HEK293 (cell line): Measurements from ENCODE around the gene IRAK3.
A peak's percentile ranks its signal among the peaks of the same experiment; 100 is the strongest.

Experiments
- CTCF ChIA-PET: fragments of 350-600 bp; formaldehyde crosslinking; extraction: SDS; loops from one replicate; lab custom pipeline; 2021; ENCODE audit warnings: antibody characterized with exemption; lab: Yijun Ruan, JAX
- POLR2A ChIA-PET: fragments of 300-600 bp; formaldehyde crosslinking; extraction: SDS; loops from one replicate; lab custom pipeline; 2020; ENCODE audit warnings: antibody characterized with exemption, inconsistent platforms; lab: Yijun Ruan, JAX
- H3K27ac ChIP-seq: fragments of 200-500 bp; sonication (Bioruptor generic); 2 replicates; pipeline ENCODE4 v1.5.1; 2014; ENCODE audit warnings: low read depth, low read length, control low read depth, inconsistent platforms; ENCODE audit errors: extremely low read depth
- H3K36me3 ChIP-seq, 2 experiments: fragments of 200-500 bp in 1 of 2; sonication (Bioruptor generic) in 1 of 2; 1 replicate in 1 of 2; 2 replicates in 1 of 2; pipeline ENCODE4 v1.5.1; 2014 to 2017; ENCODE audit warnings: inconsistent platforms in 2 of 2, low read length in 2 of 2; ENCODE audit not compliant: control insufficient read depth in 2 of 2, insufficient read depth in 1 of 2
- H3K4me1 ChIP-seq: fragments of 200-500 bp; sonication (Bioruptor generic); 2 replicates; pipeline ENCODE4 v1.5.1; 2014; ENCODE audit warnings: mild to moderate bottlenecking, low read length, inconsistent platforms; ENCODE audit not compliant: control insufficient read depth, insufficient read depth
- H3K4me3 ChIP-seq: 2 replicates; pipeline ENCODE4 v1.5.1; 2011; ENCODE audit warnings: low read depth, mild to moderate bottlenecking, control low read depth, low read length, moderate library complexity
- H3K9me3 ChIP-seq: fragments of 200-500 bp; sonication (Bioruptor generic); 2 replicates; pipeline ENCODE4 v1.5.1; 2014; ENCODE audit warnings: low read depth, low read length, inconsistent platforms; ENCODE audit not compliant: control insufficient read depth, insufficient read depth
- BCL6B ChIP-seq: fragments of 450-650 bp; formaldehyde crosslinking; IDR thresholded peaks from 2 replicates; pipeline ENCODE4 v1.5.1; 2017; ENCODE audit warnings: missing biosample characterization, missing genetic modification characterization
- CTCF ChIP-seq: fragments of 450-650 bp; formaldehyde crosslinking; IDR thresholded peaks from 2 replicates; pipeline ENCODE4 v1.5.1; 2016; ENCODE audit warnings: missing biosample characterization, missing genetic modification characterization
- GLIS2 ChIP-seq: fragments of 450-650 bp; formaldehyde crosslinking; IDR thresholded peaks from 2 replicates; pipeline ENCODE4 v1.5.1; 2016; ENCODE audit warnings: missing biosample characterization, missing genetic modification characterization
- IKZF3 ChIP-seq: fragments of 450-650 bp; IDR thresholded peaks from 2 replicates; pipeline ENCODE4 v1.5.0; 2018; ENCODE audit warnings: missing biosample characterization, mild to moderate bottlenecking, missing genetic modification characterization, moderate library complexity
- MZF1 ChIP-seq: fragments of 450-650 bp; formaldehyde crosslinking; IDR thresholded peaks from 2 replicates; pipeline ENCODE4 v1.5.1; 2017; ENCODE audit warnings: missing biosample characterization, missing genetic modification characterization, borderline replicate concordance
- PBX3 ChIP-seq: sonication (generic); formaldehyde crosslinking; IDR thresholded peaks from 2 replicates; pipeline ENCODE4 v1.8.1; 2022; ENCODE audit warnings: mild to moderate bottlenecking, moderate library complexity, missing genetic modification reagents
- PRDM1 ChIP-seq: fragments of 450-650 bp; formaldehyde crosslinking; IDR thresholded peaks from 2 replicates; pipeline ENCODE4; 2016; ENCODE audit warnings: missing biosample characterization, missing genetic modification characterization
- REPIN1 ChIP-seq: fragments of 450-650 bp; formaldehyde crosslinking; IDR thresholded peaks from 2 replicates; pipeline ENCODE4 v1.5.1; 2017; ENCODE audit warnings: missing biosample characterization, missing genetic modification characterization, low read depth
- SP3 ChIP-seq: fragments of 450-650 bp; formaldehyde crosslinking; IDR thresholded peaks from 2 replicates; pipeline ENCODE4 v1.5.1; 2016; ENCODE audit warnings: missing biosample characterization, missing genetic modification characterization
- ZBTB11 ChIP-seq: fragments of 450-650 bp; formaldehyde crosslinking; conservative IDR thresholded peaks from 2 replicates; pipeline ENCODE4 v1.5.1; 2016; ENCODE audit warnings: low read depth, missing biosample characterization, missing genetic modification characterization
- ZFP37 ChIP-seq: fragments of 450-650 bp; formaldehyde crosslinking; IDR thresholded peaks from 2 replicates; pipeline ENCODE4 v1.5.1; 2016; ENCODE audit warnings: missing biosample characterization, missing genetic modification characterization
- ZNF132 ChIP-seq: fragments of 450-650 bp; formaldehyde crosslinking; IDR thresholded peaks from 2 replicates; pipeline ENCODE4 v1.5.1; 2017; ENCODE audit warnings: missing biosample characterization, missing genetic modification characterization, borderline replicate concordance
- ZNF214 ChIP-seq: fragments of 450-650 bp; formaldehyde crosslinking; IDR thresholded peaks from 2 replicates; pipeline ENCODE4 v1.5.1; 2017; ENCODE audit warnings: missing biosample characterization, mild to moderate bottlenecking, missing genetic modification characterization, borderline replicate concordance
- ZNF394 ChIP-seq: fragments of 450-650 bp; formaldehyde crosslinking; IDR thresholded peaks from 2 replicates; pipeline ENCODE4 v1.5.1; 2016; ENCODE audit warnings: missing biosample characterization, missing genetic modification characterization, mild to moderate bottlenecking, moderate library complexity, borderline replicate concordance
- ZNF510 ChIP-seq: fragments of 450-650 bp; formaldehyde crosslinking; IDR thresholded peaks from 2 replicates; pipeline ENCODE4 v1.5.1; 2018; ENCODE audit warnings: mild to moderate bottlenecking, missing genetic modification characterization, missing biosample characterization; ENCODE audit not compliant: insufficient replicate concordance
- ZNF529 ChIP-seq: fragments of 450-650 bp; formaldehyde crosslinking; IDR thresholded peaks from 2 replicates; pipeline ENCODE4 v1.5.1; 2017; ENCODE audit warnings: missing genetic modification characterization, missing biosample characterization; ENCODE audit not compliant: insufficient replicate concordance
- ZNF544 ChIP-seq: fragments of 450-650 bp; formaldehyde crosslinking; IDR thresholded peaks from 2 replicates; pipeline ENCODE4 v1.5.0; 2017; ENCODE audit warnings: missing biosample characterization, missing genetic modification characterization
- ZNF600 ChIP-seq: fragments of 450-650 bp; formaldehyde crosslinking; IDR thresholded peaks from 2 replicates; pipeline ENCODE4 v1.5.1; 2016; ENCODE audit warnings: missing biosample characterization, missing genetic modification characterization
- ZNF629 ChIP-seq: fragments of 450-650 bp; formaldehyde crosslinking; IDR thresholded peaks from 2 replicates; pipeline ENCODE4 v1.5.1; 2017; ENCODE audit warnings: missing biosample characterization, missing genetic modification characterization
- ZNF639 ChIP-seq: fragments of 450-650 bp; formaldehyde crosslinking; IDR thresholded peaks from 2 replicates; pipeline ENCODE4 v1.5.1; 2016; ENCODE audit warnings: missing biosample characterization, missing genetic modification characterization
- ZNF654 ChIP-seq: fragments of 450-650 bp; formaldehyde crosslinking; IDR thresholded peaks from 2 replicates; pipeline ENCODE4 v1.5.1; 2016; ENCODE audit warnings: low read depth, missing biosample characterization, missing genetic modification characterization
- ZNF660 ChIP-seq: fragments of 450-650 bp; IDR thresholded peaks from 2 replicates; pipeline ENCODE4 v1.5.1; 2018; ENCODE audit warnings: missing biosample characterization, mild to moderate bottlenecking, missing genetic modification characterization
- ZNF792 ChIP-seq: fragments of 450-650 bp; formaldehyde crosslinking; IDR thresholded peaks from 2 replicates; pipeline ENCODE4 v1.5.1; 2016; ENCODE audit warnings: missing biosample characterization, missing genetic modification characterization
- ZSCAN4 ChIP-seq: fragments of 450-650 bp; formaldehyde crosslinking; IDR thresholded peaks from 2 replicates; pipeline ENCODE4 v1.5.1; 2017; ENCODE audit warnings: missing biosample characterization, missing genetic modification characterization
- ZXDB ChIP-seq: fragments of 450-650 bp; formaldehyde crosslinking; IDR thresholded peaks from 2 replicates; pipeline ENCODE4 v1.5.1; 2016; ENCODE audit warnings: missing biosample characterization, missing genetic modification characterization

IRAK3 gene

GRCh38 chr12:66297923-66298322 lies 108.9 kb downstream of the IRAK3 start (continued):
- TF ChIP-seq IKZF3 (tag by site-specific recombination) (no peak), ZNF529 (tag by site-specific recombination) (no peak), ZNF214 (tag by site-specific recombination) (no peak), ZNF510 (no peak), PBX3 (CRISPR knock-in tag) (no peak), ZXDB (no peak)

GRCh38 chr12:66301944-66302826 lies 113.2 kb downstream of the IRAK3 start, which contains the start of gene HELB:
HELB (plus strand) TSS chr12:66302493; CDS start chr12:66302604, 111 bp downstream.
- Histone ChIP-seq H3K36me3 (peaks cover 8 to 9% of the 10 kb centered on the region in 2 experiments), H3K9me3 (no peaks in the 10 kb centered on the region), H3K4me1 (no peaks in the 10 kb centered on the region), H3K27ac (peak within 1 kb of the TSS; percentile 81), H3K4me3 (peak within 1 kb of the TSS; percentile 85)
- POLR2A ChIA-PET, result interaction anchor here (0.6 to 2.1 kb wide), 14 partner anchors 8 to 1859 kb away, joined by 3 to 22 read pairs (median 4); partner anchors contain the start of genes CAND1, LLPH and TMBIM4
- CTCF ChIA-PET, result interaction anchor here (0.6 to 1.6 kb wide), 5 partner anchors 13 to 155 kb away, joined by 3 to 5 read pairs (median 3); no protein-coding TSS in a partner anchor
- TF ChIP-seq BCL6B (tag by site-specific recombination), result peak; percentile 100
- TF ChIP-seq ZNF660 (tag by site-specific recombination), result peak; percentile 70
- TF ChIP-seq ZNF639, result 0 out of 2 replicates have a peak, but pooled peaks have one; percentile 46
- TF ChIP-seq PRDM1 (tag by site-specific recombination), result peak; percentile 87
- TF ChIP-seq ZNF654, result no peak
- peak; percentile 34; the same call in 1 of the 2 replicates for TF ChIP-seq ZBTB11 (tag by site-specific recombination)
- no peak for TF ChIP-seq REPIN1
- TF ChIP-seq ZSCAN4 (tag by site-specific recombination), result 0 out of 2 replicates have a peak, but pooled peaks have one; percentile 11
- no peak for TF ChIP-seq CTCF
- peak; percentile 49; the same call in 1 of the 2 replicates for TF ChIP-seq ZNF394 (tag by site-specific recombination)
- TF ChIP-seq ZFP37 (tag by site-specific recombination), result peak; percentile 88
- TF ChIP-seq SP3 (tag by site-specific recombination), result peak; percentile 96
- no peak for TF ChIP-seq ZNF792 (tag by site-specific recombination)
- TF ChIP-seq MZF1 (tag by site-specific recombination), result peak; percentile 47; the same call in 1 of the 2 replicates
- peak; percentile 93 for TF ChIP-seq GLIS2 (tag by site-specific recombination)
- no peak for TF ChIP-seq ZNF132 (tag by site-specific recombination)
- TF ChIP-seq ZNF629, result peak; percentile 78
- no peak for TF ChIP-seq ZNF544 (tag by site-specific recombination)
- TF ChIP-seq ZNF600 (tag by site-specific recombination), result peak; percentile 99
